Retinal pigment epithelial cell (primary cell): ENCODE data around the gene QRFP.

ENCODE experiments used
- DNase-seq: peaks from one replicate; pipeline ENCODE4 v3.0.0-alpha.2; 2010; ENCODE audit warnings: low read depth
- H3K4me3 ChIP-seq: 2 replicates; pipeline ENCODE4 v1.5.1; 2011; ENCODE audit warnings: mild to moderate bottlenecking, low read length, control low read depth, moderate library complexity
- CTCF ChIP-seq: conservative IDR thresholded peaks from 2 replicates; pipeline ENCODE4 v1.5.1; 2011; ENCODE audit warnings: low read depth, low read length, control low read depth, inconsistent platforms

Gene QRFP

GRCh38 chr9:130936285-130937117, 39.9 kb upstream of the QRFP start:
- no peak for DNase-seq
- no peak overlapping the region for H3K4me3 ChIP-seq
- TF ChIP-seq CTCF: no peak

GRCh38 chr9:130935648-130936271, 39.1 kb upstream of the QRFP start:
- no peak overlapping the region for H3K4me3 ChIP-seq
- no peak for TF ChIP-seq CTCF
- DNase-seq: no peak

- TF ChIP-seq CTCF: no peak
- H3K4me3 ChIP-seq: no peak overlapping the region
- DNase-seq: no peak
These were observed 38.4 kb upstream of the QRFP start for GRCh38 chr9:130934702-130935647.

- H3K4me3 ChIP-seq: no peak overlapping the region
- TF ChIP-seq CTCF: no peak
- no peak for DNase-seq
These were observed 37.6 kb upstream of the QRFP start for GRCh38 chr9:130934246-130934645.

GRCh38 chr9:130933114-130934046, 36.8 kb upstream of the QRFP start:
- no peak overlapping the region for H3K4me3 ChIP-seq
- no peak for DNase-seq
- no peak for TF ChIP-seq CTCF
